Stimulated activated CD8-positive, alpha-beta memory T cell treated with anti-CD3 and anti-CD28 coated beads, Interleukin-15, amount 100 ng/mL, for 24 hours (primary cell): Measurements from ENCODE around the gene RFPL2.
"Not testable (repeated sequence)": the region's sequence is repeated elsewhere in the genome, so short reads cannot be mapped to it uniquely, and the experiment has no call there.

ENCODE experiments used
- DNase-seq: peaks from one replicate; pipeline ENCODE4 v3.0.0-alpha.2; 2020; ENCODE audit warnings: low read depth

Gene RFPL2

DNA sequence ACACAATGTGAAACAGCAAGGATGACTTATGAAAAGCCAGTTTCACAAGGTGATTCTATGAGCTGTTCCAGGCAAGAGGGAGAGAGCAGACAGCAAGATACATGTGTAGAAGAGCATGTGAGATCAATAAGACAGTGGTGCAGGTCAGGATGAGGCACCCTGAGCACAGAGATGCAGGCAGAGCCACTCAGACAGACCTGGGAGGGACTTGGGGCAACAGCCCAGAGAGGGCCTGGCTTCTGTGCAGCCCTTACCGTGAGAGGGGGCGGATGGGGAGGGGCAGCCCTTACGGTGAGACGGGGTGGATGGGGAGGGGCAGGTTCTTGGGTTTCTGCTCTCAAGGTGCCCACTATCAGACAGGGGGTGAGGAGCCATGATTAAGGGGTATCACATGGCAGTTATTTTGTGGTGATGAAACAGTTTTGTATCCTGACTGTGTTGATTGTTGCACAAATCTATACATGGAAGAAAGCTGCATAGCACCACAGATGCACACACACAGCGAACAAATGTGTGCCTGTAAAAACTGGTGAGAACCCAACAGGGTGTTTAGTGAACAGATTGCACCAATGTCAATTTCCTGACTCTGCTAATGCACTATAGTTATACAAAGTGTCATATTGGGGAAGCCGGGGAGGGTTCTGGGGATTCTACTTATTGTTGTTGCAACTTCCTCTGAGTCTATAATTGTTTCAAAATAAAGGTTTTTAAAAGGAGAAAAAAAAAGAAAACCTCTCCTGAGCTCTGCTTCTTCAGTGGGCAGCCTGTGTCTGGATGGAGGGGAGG, 40.6 kb downstream of the RFPL2 start:
- DNase-seq: no peak

DNA sequence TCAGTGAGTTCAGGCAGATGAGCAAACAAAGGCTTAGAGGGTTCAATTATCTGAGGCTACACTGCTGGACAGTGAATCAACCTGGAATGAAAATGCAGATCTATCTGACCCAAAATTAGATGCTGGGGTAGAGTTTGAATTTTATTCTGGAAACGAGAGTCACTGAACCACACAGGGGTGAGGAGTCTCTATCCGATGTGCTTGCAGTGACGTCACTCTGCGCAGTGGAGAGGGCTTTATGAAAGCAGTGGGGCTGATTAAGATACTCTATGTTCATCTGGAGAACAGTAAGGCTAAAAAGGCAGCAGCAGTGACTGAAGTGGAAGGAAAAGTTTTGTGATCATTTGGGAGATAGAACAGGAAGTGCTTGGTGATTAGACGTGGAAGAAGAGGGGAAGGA, 44.5 kb downstream of the RFPL2 start:
- DNase-seq: not testable (repeated sequence)

DNA sequence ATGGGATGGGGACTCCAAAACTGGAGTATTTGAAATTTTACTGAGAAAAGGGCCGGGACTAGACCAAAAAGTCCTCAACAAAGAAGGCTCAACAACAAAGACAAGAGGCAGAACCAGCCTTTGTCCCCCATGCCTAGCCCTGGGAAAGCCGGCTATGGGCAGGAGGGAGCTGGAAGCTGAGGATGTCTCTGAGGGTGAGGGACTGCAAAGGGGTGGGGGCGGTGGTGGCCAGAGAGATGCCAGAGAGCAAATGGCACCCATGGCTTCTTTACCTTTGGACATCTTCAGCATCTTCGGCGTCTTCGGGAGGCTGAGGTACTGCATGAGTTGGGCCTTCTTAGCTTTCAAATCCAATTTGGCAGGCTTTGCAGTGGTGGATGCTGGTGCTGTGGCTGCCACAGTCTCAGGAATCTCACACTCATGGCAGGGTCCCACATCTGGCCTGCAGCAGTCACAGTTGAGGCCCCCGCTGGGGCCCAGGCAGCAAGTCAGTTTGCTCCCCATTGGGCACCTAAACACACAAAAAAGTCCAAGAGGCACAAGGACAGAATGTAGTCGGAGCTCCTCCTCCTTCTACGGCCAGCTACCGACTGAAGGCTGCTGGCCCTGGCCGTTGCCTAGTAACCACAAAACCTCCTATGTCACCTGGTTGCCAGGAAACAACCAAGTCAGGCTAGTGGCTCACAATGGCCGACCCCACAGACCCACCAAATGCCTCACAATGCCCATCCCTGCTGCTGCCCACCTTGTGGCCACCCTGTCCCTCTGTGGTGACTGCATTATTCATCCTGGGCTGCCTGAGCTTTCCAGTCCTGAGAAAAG, 46.0 kb downstream of the RFPL2 start, which contains the start of gene C22orf42:
Gene C22orf42 (minus strand): TSS at position 592 of the 822 bp plus-strand sequence. CDS start 88 bp downstream, at position 504.
- no peak for DNase-seq

DNA sequence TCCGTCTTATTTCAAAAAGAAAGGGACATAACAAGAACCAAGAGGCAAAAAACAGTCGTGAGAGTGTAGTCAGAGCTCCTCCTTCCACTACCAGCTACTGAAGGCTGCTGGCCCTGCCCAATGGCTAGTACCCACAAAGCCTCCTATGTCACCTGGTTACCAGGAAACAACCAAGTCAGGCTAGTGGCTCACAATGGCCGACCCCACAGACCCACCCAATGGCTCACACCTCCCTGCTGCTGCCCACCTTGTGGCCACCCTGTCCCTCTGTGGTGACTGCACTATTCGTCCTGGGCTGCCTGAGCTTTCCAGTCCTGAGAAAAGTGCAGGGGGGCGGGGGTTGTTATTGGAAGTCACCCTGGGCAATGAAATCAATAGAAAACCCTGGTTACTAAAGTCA, 47.2 kb downstream of the RFPL2 start:
- DNase-seq: not testable (repeated sequence)

DNA sequence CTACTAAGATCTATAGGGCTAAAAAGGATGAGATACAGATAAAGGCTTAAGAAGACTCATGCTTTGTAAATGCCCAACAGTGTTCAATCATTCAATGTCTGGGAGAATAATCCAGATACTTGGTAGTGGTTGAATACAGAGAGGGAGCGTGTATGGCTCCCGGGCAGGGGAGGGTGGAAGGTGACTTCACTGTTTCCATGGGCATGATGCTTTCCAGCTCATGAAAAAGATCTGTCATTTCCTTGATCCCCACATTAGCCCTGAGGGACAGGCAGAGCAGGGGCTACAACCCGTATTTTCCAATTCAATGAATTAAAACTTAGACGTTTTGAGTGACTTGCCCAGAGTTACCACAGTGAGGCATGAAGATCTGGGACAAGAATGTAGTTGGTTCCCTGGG, 50.1 kb downstream of the RFPL2 start:
- DNase-seq: not testable (repeated sequence)

DNA sequence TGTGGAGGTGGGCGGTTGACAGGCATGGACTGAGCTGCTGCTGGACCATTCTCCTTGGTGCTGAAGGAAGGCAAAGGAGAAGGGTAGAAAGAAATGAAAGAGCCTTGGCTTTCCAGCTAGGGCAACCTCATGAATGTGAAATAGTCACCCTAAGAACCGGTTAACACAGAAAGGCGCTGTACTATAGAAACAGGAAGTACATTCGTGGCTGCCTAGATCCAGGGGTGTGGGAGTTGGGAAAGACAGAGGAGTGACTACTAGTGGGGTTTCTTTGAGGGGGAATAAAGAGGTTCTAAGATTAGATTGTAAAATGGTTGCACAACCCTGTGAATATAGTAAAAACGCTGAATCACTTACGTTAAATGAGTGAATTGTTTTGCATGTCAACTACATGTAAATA, 53.2 kb downstream of the RFPL2 start:
- not testable (repeated sequence) for DNase-seq

DNA sequence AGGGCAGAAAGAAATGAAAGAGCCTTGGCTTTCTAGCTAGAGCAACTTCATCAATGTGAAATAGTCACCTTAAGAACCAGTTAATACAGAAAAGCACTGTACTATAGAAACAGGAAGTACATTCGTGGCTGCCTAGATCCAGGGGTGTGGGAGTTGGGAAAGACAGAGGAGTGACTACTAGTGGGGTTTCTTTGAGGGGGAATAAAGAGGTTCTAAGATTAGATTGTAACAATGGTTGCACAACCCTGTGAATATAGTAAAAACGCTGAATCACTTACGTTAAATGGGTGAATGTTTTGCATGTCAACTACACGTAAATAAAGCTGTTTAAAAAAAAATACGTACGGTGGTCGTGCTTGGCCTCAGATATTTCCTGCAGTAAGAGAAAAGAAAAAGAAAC, 54.2 kb downstream of the RFPL2 start:
- DNase-seq: not testable (repeated sequence)

DNA sequence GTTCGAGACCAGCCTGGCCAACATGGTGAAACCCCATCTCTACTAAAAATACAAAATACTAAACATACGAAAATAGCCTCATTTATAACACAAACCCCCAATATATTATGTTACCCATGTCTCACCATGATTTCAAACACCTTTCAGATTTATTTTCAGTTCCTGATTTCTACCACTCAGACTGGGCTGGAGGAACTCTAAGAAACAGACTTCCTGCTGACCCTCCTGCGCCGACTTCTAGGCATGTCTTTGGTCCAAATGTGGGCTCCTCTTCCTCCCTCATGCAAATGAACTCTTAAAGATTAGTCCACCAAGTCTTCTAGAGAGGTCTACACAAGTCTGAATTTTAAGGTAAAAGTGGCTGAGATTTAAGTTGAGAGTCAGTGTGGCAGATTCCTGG, 56.5 kb downstream of the RFPL2 start:
- not testable (repeated sequence) for DNase-seq

DNA sequence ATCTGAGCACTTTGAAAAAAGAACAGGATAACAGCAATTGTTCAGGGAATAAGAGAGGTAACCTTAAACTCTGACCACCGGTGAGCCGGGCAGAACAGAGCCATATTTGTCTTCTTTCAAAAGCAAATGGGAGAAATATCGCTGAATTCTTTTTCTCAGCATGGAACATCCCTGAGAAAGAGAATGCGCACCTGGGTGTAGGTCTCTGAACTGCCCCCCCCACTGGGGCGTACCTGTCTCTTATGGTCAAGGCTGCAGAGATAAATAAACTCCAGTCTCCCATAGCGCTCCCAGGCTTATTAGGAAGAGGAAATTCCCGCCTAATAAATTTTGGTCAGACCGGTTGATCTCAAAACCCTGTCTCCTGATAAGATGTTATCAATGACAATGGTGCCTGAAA, 57.7 kb downstream of the RFPL2 start:
- DNase-seq: not testable (repeated sequence)

DNA sequence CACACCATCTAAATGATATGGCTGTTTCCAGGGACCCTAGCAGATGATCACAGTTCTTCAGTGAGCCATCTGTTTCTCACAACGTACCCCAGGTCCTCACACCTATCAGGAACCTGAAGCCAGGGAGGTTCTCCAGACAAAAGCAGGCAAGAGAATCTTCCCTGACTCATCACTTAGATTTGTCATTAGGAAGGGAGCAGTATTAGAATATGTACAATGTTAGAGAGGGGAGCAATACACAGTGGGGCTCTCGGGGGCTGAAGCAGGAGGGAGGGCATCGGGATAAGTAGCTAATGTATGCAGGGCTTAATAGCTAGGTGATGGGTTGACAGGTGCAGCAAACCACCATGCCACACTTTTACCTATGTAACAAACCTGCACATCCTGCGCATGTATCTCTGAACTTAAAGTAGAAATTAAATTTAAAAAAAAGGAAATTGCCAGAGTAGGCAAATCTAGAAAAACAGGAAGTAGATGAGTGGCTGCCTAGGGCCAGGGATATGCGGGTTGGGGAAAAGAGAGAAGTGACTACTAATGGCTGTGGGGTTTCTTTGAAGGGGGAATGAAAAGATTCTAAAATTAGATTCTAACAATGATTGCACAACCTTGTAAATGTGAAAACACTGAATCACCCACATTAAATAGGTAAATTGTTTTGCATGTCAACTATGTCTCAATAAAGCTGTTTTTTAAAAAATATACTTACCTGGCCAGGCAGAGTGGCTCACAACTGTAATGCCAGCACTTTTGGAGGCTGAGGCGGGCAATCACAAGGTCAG, 60.2 kb downstream of the RFPL2 start:
- DNase-seq: no peak

DNA sequence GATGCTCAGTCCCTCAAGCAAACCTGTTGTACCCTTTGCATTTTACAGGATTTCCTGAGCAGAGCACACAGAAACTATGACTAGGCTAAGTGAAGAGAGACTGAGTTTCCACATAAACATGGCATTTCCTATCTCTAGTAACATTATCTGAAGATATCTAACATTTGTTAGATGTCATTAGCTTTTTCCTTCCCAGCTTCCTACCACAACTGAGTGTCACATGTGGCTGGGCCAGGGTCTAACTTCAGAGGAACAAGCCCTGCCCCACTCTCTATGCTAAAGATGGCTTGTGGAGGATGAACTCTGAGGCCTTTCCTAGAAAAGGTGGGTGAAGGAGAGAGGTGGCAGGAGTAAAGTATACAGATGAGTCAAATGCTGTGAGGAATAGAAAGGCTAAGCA, 62.3 kb downstream of the RFPL2 start:
- no peak for DNase-seq

DNA sequence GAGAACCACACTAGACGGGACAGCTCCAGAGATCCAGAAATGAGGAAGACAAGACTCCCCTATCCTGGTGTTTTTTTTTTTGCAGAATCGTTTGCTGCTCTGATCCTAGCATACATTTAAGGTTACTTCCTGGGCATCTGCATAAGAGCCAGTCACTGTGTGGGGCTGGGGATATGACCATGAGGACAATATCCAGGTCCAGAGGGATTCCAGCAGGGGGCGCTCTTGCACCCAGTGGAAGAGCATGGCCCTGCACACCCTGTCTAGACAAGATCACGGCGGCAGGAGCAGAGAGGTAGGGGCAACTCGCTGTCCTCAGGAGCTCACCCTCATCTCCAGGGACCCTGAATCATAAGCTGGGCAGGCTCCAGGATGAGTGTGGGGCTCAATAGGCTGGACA, 64.2 kb downstream of the RFPL2 start:
- DNase-seq: not testable (repeated sequence)
